Measurements from ENCODE around the gene CYSTM1. TPM values are rescaled to one million over a fixed set of nuclear protein-coding genes. Genes with fewer than 3 reads are reported as not detected.

The CYSTM1 gene
- total RNA-seq, 1 donor from 2014 or later: 51.6 TPM

- Histone ChIP-seq H3K36me3 (no peaks in the 10 kb centered on the region), H3K27ac (no peak overlapping the region), H3K27me3 (no peaks in the 10 kb centered on the region), H3K9me3 (no peaks in the 10 kb centered on the region), H3K4me3 (no peak overlapping the region), H3K4me1 (peaks cover 7% of the 10 kb centered on the region)
- TF ChIP-seq POLR2A (IDR thresholded peaks at IDR 0.05) (no peak), POLR2AphosphoS5 (IDR thresholded peaks at IDR 0.05; ENCODE audit: insufficient read depth in 1 of 2, low read depth in 1 of 2) (no peak)
- TF ChIP-seq, protein P1, sequence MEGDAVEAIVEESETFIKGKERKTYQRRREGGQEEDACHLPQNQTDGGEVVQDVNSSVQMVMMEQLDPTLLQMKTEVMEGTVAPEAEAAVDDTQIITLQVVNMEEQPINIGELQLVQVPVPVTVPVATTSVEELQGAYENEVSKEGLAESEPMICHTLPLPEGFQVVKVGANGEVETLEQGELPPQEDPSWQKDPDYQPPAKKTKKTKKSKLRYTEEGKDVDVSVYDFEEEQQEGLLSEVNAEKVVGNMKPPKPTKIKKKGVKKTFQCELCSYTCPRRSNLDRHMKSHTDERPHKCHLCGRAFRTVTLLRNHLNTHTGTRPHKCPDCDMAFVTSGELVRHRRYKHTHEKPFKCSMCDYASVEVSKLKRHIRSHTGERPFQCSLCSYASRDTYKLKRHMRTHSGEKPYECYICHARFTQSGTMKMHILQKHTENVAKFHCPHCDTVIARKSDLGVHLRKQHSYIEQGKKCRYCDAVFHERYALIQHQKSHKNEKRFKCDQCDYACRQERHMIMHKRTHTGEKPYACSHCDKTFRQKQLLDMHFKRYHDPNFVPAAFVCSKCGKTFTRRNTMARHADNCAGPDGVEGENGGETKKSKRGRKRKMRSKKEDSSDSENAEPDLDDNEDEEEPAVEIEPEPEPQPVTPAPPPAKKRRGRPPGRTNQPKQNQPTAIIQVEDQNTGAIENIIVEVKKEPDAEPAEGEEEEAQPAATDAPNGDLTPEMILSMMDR (IDR thresholded peaks at IDR 0.05): no peak
- intact Hi-C loops (cut with DNase I): no loop called here
- no peak for DNase-seq (ENCODE audit: extremely low spot score in 2 of 2)
Observed at GRCh38 chr5:140220032-140220697, 45.2 kb downstream of the CYSTM1 start.

DNA sequence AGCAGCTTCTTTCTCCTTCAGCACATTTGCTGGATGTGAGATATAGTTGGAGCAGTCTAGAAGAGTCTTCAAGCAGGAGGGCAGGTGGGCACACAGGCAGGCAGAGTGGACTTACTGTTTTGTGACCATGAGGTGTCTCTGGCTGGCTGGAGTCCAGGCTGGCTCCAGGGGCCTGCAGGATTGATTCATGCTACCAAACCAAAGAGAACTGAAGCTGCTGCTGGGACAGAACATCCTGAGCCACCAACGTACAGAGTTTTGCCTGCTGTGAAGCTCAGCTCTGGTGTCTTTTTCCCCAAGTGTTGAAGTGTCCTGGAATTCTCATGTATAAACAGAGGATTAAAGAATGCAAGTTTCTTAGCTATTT is 45.7 kb downstream of the CYSTM1 start:
- Histone ChIP-seq H3K27ac (no peak overlapping the region), H3K36me3 (no peaks in the 10 kb centered on the region), H3K4me3 (no peak overlapping the region), H3K4me1 (peaks cover 7% of the 10 kb centered on the region), H3K9me3 (no peaks in the 10 kb centered on the region), H3K27me3 (no peaks in the 10 kb centered on the region)
- TF ChIP-seq POLR2AphosphoS5 (IDR thresholded peaks at IDR 0.05; ENCODE audit: insufficient read depth in 1 of 2, low read depth in 1 of 2) (no peak), POLR2A (IDR thresholded peaks at IDR 0.05) (no peak)
- TF ChIP-seq, protein P1 (IDR thresholded peaks at IDR 0.05): no peak
- DNase-seq (ENCODE audit: extremely low spot score in 2 of 2): no peak
- intact Hi-C loops (cut with DNase I): no loop called here

- DNase-seq (ENCODE audit: extremely low spot score in 2 of 2): no peak
- Histone ChIP-seq H3K9me3 (no peaks in the 10 kb centered on the region), H3K4me3 (no peak overlapping the region), H3K27ac (no peak overlapping the region), H3K4me1 (peaks cover 7% of the 10 kb centered on the region), H3K36me3 (no peaks in the 10 kb centered on the region), H3K27me3 (no peaks in the 10 kb centered on the region)
- intact Hi-C loops (cut with DNase I): no loop called here
- no peak for TF ChIP-seq POLR2A (IDR thresholded peaks at IDR 0.05)
Observed at GRCh38 chr5:140221697-140222223, 46.8 kb downstream of the CYSTM1 start.

DNA sequence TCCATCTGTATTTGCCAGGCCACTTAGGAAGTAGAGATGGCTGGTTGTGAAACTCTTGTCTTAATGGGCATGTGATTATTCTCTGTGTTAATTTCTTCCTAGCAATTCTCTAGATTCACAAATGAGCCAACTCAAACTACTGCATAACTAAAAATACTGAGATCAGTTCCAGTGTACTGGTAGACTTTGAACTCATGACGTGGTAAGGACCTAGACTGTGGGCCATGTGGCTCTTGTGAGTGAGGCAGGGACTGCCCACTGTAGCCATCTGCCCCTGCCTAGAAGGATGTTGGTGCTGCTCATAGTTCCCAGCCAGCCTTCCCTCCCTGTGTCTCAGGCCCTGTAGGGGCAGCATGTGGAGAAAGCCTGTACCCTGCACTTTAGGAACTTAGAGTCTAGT is 47.4 kb downstream of the CYSTM1 start:
- Histone ChIP-seq H3K4me1 (peaks cover 7% of the 10 kb centered on the region), H3K9me3 (no peaks in the 10 kb centered on the region), H3K27me3 (no peaks in the 10 kb centered on the region), H3K4me3 (no peak overlapping the region), H3K27ac (no peak overlapping the region), H3K36me3 (no peaks in the 10 kb centered on the region)
- intact Hi-C loops (cut with DNase I): no loop called here
- TF ChIP-seq, protein P1 (IDR thresholded peaks at IDR 0.05): no peak
- TF ChIP-seq POLR2A (IDR thresholded peaks at IDR 0.05): no peak
- no peak for DNase-seq (ENCODE audit: extremely low spot score in 2 of 2)

DNA sequence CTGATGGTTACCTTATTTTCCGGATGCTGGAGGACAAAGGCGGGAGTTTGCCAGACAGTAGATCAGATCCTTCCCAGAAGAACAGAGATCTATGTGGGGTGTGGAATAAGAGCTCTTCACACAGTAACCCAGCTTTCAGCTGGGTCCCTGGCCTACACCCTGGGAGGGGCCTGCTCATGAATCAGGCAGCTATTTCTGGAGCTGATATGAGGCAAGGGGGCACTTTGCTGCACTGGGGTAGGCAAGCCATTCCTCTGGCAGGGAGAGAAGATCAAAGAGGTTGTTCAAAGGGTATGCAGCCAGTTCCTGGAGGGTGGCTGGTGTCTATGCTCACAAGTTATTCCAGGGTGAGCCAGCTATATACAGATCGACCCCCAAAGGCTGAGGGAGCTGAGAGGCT is 48.6 kb downstream of the CYSTM1 start:
- H3K9me3 ChIP-seq: no peaks in the 10 kb centered on the region
- intact Hi-C loops (cut with DNase I): no loop called here
- H3K27ac ChIP-seq: no peak overlapping the region
- no peak overlapping the region for H3K4me3 ChIP-seq
- no peak for DNase-seq (ENCODE audit: extremely low spot score in 2 of 2)
- TF ChIP-seq POLR2A (IDR thresholded peaks at IDR 0.05) (no peak), POLR2AphosphoS5 (IDR thresholded peaks at IDR 0.05; ENCODE audit: insufficient read depth in 1 of 2, low read depth in 1 of 2) (no peak)
- peaks cover 7% of the 10 kb centered on the region for H3K4me1 ChIP-seq
- H3K27me3 ChIP-seq: no peaks in the 10 kb centered on the region
- no peaks in the 10 kb centered on the region for H3K36me3 ChIP-seq

DNA sequence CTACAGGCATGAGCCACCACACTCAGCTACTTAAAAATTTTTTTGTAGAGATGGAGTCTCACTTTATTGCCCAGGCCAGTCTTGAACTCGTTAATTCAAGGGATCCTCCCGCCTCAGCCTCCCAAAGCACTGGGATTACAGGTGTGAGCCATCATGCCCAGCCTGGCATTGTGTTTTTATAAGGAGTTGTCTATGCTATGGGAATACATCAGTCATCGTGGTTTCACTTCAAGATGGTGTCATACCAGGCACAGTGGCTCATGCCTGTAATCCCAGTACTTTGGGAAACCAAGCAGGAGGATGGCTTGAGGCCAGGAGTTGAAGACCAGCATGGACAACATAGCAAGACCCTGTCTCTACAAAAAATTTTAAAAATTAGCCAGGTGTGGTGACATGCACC is 49.7 kb downstream of the CYSTM1 start:
- intact Hi-C loops (cut with DNase I): no loop called here
- no peak overlapping the region for H3K27ac ChIP-seq
- no peak overlapping the region for H3K4me3 ChIP-seq
- TF ChIP-seq POLR2A (IDR thresholded peaks at IDR 0.05) (no peak), POLR2AphosphoS5 (IDR thresholded peaks at IDR 0.05; ENCODE audit: insufficient read depth in 1 of 2, low read depth in 1 of 2) (no peak)
- TF ChIP-seq, protein P1 (IDR thresholded peaks at IDR 0.05): no peak
- no peaks in the 10 kb centered on the region for H3K36me3 ChIP-seq
- no peak for DNase-seq (ENCODE audit: extremely low spot score in 2 of 2)
- H3K9me3 ChIP-seq: no peaks in the 10 kb centered on the region
- H3K27me3 ChIP-seq: no peaks in the 10 kb centered on the region
- peaks cover 7% of the 10 kb centered on the region for H3K4me1 ChIP-seq
